Erythroblast (primary cell): Measurements from ENCODE around the gene KIAA1549.

ENCODE experiments used
- GATA1 ChIP-seq: IDR thresholded peaks from 2 replicates; pipeline ENCODE4 v1.6.1; 2011; ENCODE audit warnings: low read depth, mild to moderate bottlenecking, control low read depth, low read length, moderate library complexity
- POLR2A ChIP-seq: IDR thresholded peaks from 2 replicates; pipeline ENCODE4 v1.6.1; 2011; ENCODE audit warnings: mild to moderate bottlenecking, low read length

- TF ChIP-seq POLR2A, result no peak
- no peak for TF ChIP-seq GATA1
Observed at GRCh38 chr7:138941545-138941944, 39.6 kb downstream of the KIAA1549 start.
